Fibroblast of lung (primary cell): ENCODE data around the gene TEX12. TPM values are rescaled to one million over a fixed set of nuclear protein-coding genes. Genes with fewer than 3 reads are reported as not detected.

Source experiments
- DNase-seq, 2 donors: peaks; one replicate each; pipeline versions ENCODE4 v3.0.0 to v3.0.0-alpha.2; 2010; ENCODE audit warnings: low read depth in 2 of 2
- H2AFZ ChIP-seq: 2 replicates; pipeline ENCODE4 v1.5.1; 2012; ENCODE audit warnings: low read length, control low read depth, inconsistent platforms
- H3K27ac ChIP-seq: 2 replicates; pipeline ENCODE4 v1.5.1; 2011; ENCODE audit warnings: low read length, control low read depth; ENCODE audit not compliant: insufficient read depth
- H3K27me3 ChIP-seq: 2 replicates; pipeline ENCODE4 v1.5.1; 2011; ENCODE audit warnings: mild to moderate bottlenecking, low read length; ENCODE audit not compliant: control insufficient read depth, insufficient read depth
- H3K36me3 ChIP-seq: 2 replicates; pipeline ENCODE4 v1.5.1; 2011; ENCODE audit warnings: low read length; ENCODE audit not compliant: control insufficient read depth, insufficient read depth
- H3K4me1 ChIP-seq: 2 replicates; pipeline ENCODE4 v1.5.1; 2011; ENCODE audit warnings: low read length; ENCODE audit not compliant: control insufficient read depth, insufficient read depth; ENCODE audit errors: extremely low read depth
- H3K4me2 ChIP-seq: 2 replicates; pipeline ENCODE4 v1.5.1; 2011; ENCODE audit warnings: low read length, control low read depth; ENCODE audit not compliant: insufficient read depth; ENCODE audit errors: extremely low read depth
- H3K4me3 ChIP-seq, 4 experiments: fragments of 200-600 bp in 1 of 4; sonication (generic) in 1 of 4; replicated peaks in 1 of 4; 2 replicates each; pipeline ENCODE4 v1.5.1; 2011 to 2016; ENCODE audit warnings: low read length in 4 of 4, low read depth in 3 of 4, mild to moderate bottlenecking in 3 of 4, control low read depth in 2 of 4, inconsistent platforms in 1 of 4, mixed read lengths in 1 of 4; ENCODE audit not compliant: insufficient read depth in 1 of 4; ENCODE audit errors: control extremely low read depth in 1 of 4
- H3K79me2 ChIP-seq: 2 replicates; pipeline ENCODE4 v1.5.1; 2012; ENCODE audit warnings: mild to moderate bottlenecking, low read length, inconsistent platforms; ENCODE audit not compliant: control insufficient read depth, insufficient read depth
- H3K9ac ChIP-seq: 2 replicates; pipeline ENCODE4 v1.5.1; 2011; ENCODE audit warnings: mild to moderate bottlenecking, low read length, control low read depth; ENCODE audit not compliant: insufficient read depth
- H3K9me3 ChIP-seq: 2 replicates; pipeline ENCODE4 v1.5.1; 2012; ENCODE audit warnings: low read depth, low read length; ENCODE audit not compliant: control insufficient read depth, insufficient read depth
- H4K20me1 ChIP-seq: 2 replicates; pipeline ENCODE4 v1.5.1; 2011; ENCODE audit warnings: low read length; ENCODE audit not compliant: control insufficient read depth, insufficient read depth; ENCODE audit errors: extremely low read depth
- EZH2 ChIP-seq: IDR thresholded peaks from 2 replicates; pipeline ENCODE4 v1.5.1; 2012; ENCODE audit warnings: low read length, control low read depth, mild to moderate bottlenecking; ENCODE audit errors: missing control alignments
- polyA plus RNA-seq, 2 donors: library from polyadenylated mRNA; depleted of rRNA in 1 of 2; stranded (reverse) in 1 of 2; unstranded in 1 of 2; fragments of >200 nt; gene quantifications; 2 replicates each; pipeline ENCODE4 v1.2.1, GENCODE V29; 2011 to 2012; ENCODE audit warnings: missing spikeins in 1 of 2
- total RNA-seq: library from RNA; depleted of rRNA; stranded (reverse); fragments of >200 nt; gene quantifications from 2 replicates; pipeline ENCODE4 v1.2.1, GENCODE V29; 2014
- TF ChIP-seq, protein P1 (sequence below), 2 donors: IDR thresholded peaks in 1 of 2; conservative IDR thresholded peaks in 1 of 2; 1 replicate in 1 of 2; 2 replicates in 1 of 2; pipeline ENCODE4 v1.5.1; 2011 to 2012; ENCODE audit warnings: low read length in 2 of 2, control low read depth in 1 of 2, inconsistent platforms in 1 of 2, low read depth in 1 of 2, mild to moderate bottlenecking in 1 of 2

Gene TEX12
- total and polyA plus RNA-seq, 2 donors (not counting 1 experiment from before 2014, with no cell fraction given), result 0.09 to 0.17 TPM

DNA sequence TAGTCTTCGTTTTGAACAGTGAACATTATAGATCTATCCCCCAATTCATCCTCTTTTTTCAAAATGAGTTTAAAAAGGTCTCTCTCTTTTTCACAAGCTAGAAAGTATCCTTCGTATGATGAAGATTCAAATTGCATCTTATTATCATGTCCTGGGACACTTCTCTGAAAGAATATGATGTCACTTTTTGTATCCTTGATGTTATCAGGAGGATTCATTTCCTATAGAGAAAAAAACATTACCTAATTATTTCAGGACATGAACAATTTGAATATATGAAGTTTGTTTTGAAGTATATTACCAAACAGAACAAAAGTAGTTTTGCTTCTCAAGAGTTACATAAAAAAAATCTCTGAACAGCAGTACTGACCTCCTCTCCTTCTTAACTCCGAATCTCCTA is 23.6 kb upstream of the TEX12 start:
- H2AFZ ChIP-seq, result no peak overlapping the region
- DNase-seq, result no peak
- TF ChIP-seq, protein P1, sequence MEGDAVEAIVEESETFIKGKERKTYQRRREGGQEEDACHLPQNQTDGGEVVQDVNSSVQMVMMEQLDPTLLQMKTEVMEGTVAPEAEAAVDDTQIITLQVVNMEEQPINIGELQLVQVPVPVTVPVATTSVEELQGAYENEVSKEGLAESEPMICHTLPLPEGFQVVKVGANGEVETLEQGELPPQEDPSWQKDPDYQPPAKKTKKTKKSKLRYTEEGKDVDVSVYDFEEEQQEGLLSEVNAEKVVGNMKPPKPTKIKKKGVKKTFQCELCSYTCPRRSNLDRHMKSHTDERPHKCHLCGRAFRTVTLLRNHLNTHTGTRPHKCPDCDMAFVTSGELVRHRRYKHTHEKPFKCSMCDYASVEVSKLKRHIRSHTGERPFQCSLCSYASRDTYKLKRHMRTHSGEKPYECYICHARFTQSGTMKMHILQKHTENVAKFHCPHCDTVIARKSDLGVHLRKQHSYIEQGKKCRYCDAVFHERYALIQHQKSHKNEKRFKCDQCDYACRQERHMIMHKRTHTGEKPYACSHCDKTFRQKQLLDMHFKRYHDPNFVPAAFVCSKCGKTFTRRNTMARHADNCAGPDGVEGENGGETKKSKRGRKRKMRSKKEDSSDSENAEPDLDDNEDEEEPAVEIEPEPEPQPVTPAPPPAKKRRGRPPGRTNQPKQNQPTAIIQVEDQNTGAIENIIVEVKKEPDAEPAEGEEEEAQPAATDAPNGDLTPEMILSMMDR (conservative IDR thresholded peaks at IDR 0.05 in 1 of 2, IDR thresholded peaks at IDR 0.05 in 1 of 2; ENCODE audit: low read depth in 1 of 2, low read length in 2 of 2), result no peak
- no peak for TF ChIP-seq EZH2

DNA sequence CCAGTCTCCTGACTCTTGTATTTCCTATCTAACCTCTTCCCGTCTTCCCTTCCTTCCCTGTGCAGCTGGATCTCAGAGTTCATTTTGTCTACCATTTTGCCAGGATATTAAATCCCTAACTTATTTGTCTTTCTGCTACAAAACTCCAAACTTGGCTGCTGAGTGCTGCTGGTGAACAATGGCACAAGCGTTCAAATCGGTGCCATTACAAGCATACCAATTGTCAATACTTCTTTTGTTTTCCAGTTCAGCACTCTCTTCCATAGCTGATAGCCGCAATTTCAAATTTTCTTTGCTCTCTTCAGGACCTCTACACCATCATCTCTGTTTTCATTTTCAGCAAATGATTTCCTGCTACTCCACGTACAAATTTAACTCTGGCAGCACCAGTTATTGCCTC is 16.7 kb upstream of the TEX12 start:
- Histone ChIP-seq H3K27me3 (no peaks in the 10 kb centered on the region), H3K36me3 (no peaks in the 10 kb centered on the region), H3K4me2 (no peak overlapping the region), H3K79me2 (no peaks in the 10 kb centered on the region), H3K4me3 (no peak overlapping the region), H4K20me1 (no peaks in the 10 kb centered on the region), H3K27ac (no peak overlapping the region), H3K4me1 (no peaks in the 10 kb centered on the region), H3K9me3 (no peaks in the 10 kb centered on the region), H2AFZ (no peak overlapping the region), H3K9ac (no peak overlapping the region)
- TF ChIP-seq EZH2, result no peak
- TF ChIP-seq, protein P1 (conservative IDR thresholded peaks at IDR 0.05 in 1 of 2, IDR thresholded peaks at IDR 0.05 in 1 of 2; ENCODE audit: low read depth in 1 of 2, low read length in 2 of 2), result no peak
- no peak for DNase-seq

More for the DNA sequence above, 23.6 kb upstream of the TEX12 start:
- H3K4me1 ChIP-seq, result no peaks in the 10 kb centered on the region
- H3K4me3 ChIP-seq, result no peak overlapping the region
- no peaks in the 10 kb centered on the region for H3K9me3 ChIP-seq
- H3K36me3 ChIP-seq, result no peaks in the 10 kb centered on the region
- no peak overlapping the region for H3K9ac ChIP-seq
- H3K27me3 ChIP-seq, result no peaks in the 10 kb centered on the region
- no peak overlapping the region for H3K4me2 ChIP-seq
- H4K20me1 ChIP-seq, result no peaks in the 10 kb centered on the region
- no peaks in the 10 kb centered on the region for H3K79me2 ChIP-seq
- no peak overlapping the region for H3K27ac ChIP-seq

DNA sequence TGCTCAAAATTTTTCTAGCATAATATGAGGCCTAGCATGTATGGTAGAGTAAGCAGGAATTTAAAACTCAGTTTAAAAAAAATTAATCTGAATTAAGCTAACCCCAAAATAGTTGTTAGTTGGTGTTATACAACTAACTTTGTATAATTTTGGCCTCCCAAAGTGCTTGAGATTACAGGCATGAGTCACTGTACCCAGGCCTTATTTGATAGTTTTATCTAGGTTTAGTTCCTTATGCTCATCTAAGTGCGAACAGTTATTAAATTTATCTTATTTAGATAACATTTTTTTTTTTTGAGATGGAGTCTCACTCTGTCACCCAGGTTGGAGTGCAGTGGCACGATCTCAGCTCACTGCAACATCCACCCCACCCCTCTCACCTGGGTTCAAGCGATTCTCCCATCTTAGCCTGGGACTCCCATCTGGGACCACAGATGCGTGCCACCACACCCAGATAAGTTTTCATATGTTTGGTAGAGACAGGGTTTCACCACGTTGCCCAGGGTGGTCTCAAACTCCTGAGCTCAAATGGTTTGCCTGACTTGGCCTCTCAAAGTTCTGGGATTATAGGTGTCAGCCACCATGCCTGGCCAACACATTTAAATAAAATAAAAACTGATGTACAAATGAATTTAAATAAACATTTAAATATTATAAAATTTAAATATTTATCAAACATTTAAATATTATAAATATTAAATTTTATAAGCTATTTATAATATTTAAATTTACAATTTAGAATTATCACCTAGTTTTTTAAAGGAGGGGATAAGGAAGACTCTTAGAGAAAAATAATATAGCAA is 10.8 kb upstream of the TEX12 start:
- Histone ChIP-seq H3K4me3 (no peak overlapping the region), H3K9me3 (no peaks in the 10 kb centered on the region), H3K4me1 (no peaks in the 10 kb centered on the region), H2AFZ (no peak overlapping the region), H3K27me3 (no peaks in the 10 kb centered on the region), H3K4me2 (no peak overlapping the region), H3K9ac (no peak overlapping the region), H3K79me2 (no peaks in the 10 kb centered on the region), H4K20me1 (no peaks in the 10 kb centered on the region), H3K36me3 (no peaks in the 10 kb centered on the region), H3K27ac (no peak overlapping the region)
- no peak for TF ChIP-seq EZH2
- TF ChIP-seq, protein P1 (conservative IDR thresholded peaks at IDR 0.05 in 1 of 2, IDR thresholded peaks at IDR 0.05 in 1 of 2; ENCODE audit: low read depth in 1 of 2, low read length in 2 of 2), result no peak
- peak in 1 of 2 donors; percentile 47 for DNase-seq
